ENCODE measurements around the gene TMED1.
"Not testable (repeated sequence)": the region's sequence is repeated elsewhere in the genome, so short reads cannot be mapped to it uniquely, and the experiment has no call there.

Gene TMED1

GRCh38 chr19:10862561-10863106 lies 26.6 kb upstream of the TMED1 start:
- DNase-seq (ENCODE audit: low spot score) = no peak

GRCh38 chr19:10861103-10861651 lies 25.2 kb upstream of the TMED1 start:
- no peak for DNase-seq (ENCODE audit: low spot score)

- DNase-seq (ENCODE audit: low spot score) = peak; percentile 37
These were observed 22.3 kb upstream of the TMED1 start for GRCh38 chr19:10858204-10858828.

GRCh38 chr19:10856899-10857298 lies 20.9 kb upstream of the TMED1 start:
- DNase-seq (ENCODE audit: low spot score) = not testable (repeated sequence)

- no peak for DNase-seq (ENCODE audit: low spot score)
These were observed 20.0 kb upstream of the TMED1 start for GRCh38 chr19:10855879-10856522.

GRCh38 chr19:10854350-10855089 lies 18.5 kb upstream of the TMED1 start:
- no peak for DNase-seq (ENCODE audit: low spot score)

- DNase-seq (ENCODE audit: low spot score) = no peak
These were observed 16.9 kb upstream of the TMED1 start for GRCh38 chr19:10852941-10853340.

GRCh38 chr19:10852098-10852800 lies 16.2 kb upstream of the TMED1 start:
- DNase-seq (ENCODE audit: low spot score) = peak; percentile 38

- DNase-seq (ENCODE audit: low spot score) = no peak
These were observed 14.6 kb upstream of the TMED1 start for GRCh38 chr19:10850631-10851030.

- DNase-seq (ENCODE audit: low spot score) = no peak
These were observed 12.3 kb upstream of the TMED1 start, which contains the start of gene C19orf38 for GRCh38 chr19:10848230-10848856. Gene C19orf38 (plus strand): TSS chr19:10848415. CDS start chr19:10848509, 94 bp downstream.

- DNase-seq (ENCODE audit: low spot score) = no peak
These were observed 10.6 kb upstream of the TMED1 start for GRCh38 chr19:10846500-10847202.

GRCh38 chr19:10842788-10843187 lies 6.8 kb upstream of the TMED1 start:
- no peak for DNase-seq (ENCODE audit: low spot score)

- no peak for DNase-seq (ENCODE audit: low spot score)
These were observed 3.4 kb upstream of the TMED1 start for GRCh38 chr19:10839114-10840050.

GRCh38 chr19:10838377-10838776 lies 2.4 kb upstream of the TMED1 start:
- DNase-seq (ENCODE audit: low spot score) = no peak

GRCh38 chr19:10837649-10838048 lies 1.6 kb upstream of the TMED1 start:
- not testable (repeated sequence) for DNase-seq (ENCODE audit: low spot score)

GRCh38 chr19:10836479-10837330 lies 693 bp upstream of the TMED1 start:
- peak; percentile 82 for DNase-seq (ENCODE audit: low spot score)

GRCh38 chr19:10835089-10835753 lies 791 bp downstream of the TMED1 start:
- no peak for DNase-seq (ENCODE audit: low spot score)

GRCh38 chr19:10832939-10833296 lies 3.1 kb downstream of the TMED1 start:
- no peak for DNase-seq (ENCODE audit: low spot score)

All from AG08396 (cell line).